ENCODE results near the gene MRGPRE.

DNA sequence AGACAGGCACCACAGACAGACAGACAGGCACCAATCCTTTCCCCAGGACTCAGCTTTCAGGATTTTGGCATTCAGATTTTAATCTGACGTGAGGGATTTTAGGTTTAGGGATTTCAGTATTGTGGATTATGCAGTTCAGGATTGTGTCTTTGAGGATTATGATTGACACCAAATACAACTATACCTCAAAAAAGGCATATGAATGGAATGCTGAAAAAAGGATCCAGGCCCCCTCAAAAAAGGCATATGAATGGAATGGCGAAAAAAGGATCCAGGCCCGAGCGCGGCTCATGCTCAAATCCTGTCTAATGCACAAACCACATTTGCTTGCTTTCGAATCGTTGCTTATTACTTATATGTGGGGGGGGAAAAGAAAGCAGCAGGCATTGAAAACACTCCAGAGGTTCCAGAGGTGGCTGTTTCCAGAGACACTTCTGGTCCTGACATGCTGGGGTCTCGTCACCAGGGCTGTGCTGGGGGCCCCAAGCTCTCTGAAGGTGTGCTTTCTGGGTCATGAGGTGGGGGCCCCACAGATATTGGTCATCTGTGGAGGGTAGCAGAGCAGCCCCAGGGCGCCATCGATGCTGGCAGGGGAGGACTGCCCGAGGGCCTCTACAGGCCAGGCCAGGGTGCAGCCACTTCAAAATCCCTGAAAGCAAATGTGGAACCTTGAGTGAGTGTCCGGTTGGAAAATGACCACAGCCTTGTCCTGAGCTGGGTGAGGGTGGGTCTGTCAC, 50.3 kb downstream of the MRGPRE start:
- TF ChIP-seq, protein P1, sequence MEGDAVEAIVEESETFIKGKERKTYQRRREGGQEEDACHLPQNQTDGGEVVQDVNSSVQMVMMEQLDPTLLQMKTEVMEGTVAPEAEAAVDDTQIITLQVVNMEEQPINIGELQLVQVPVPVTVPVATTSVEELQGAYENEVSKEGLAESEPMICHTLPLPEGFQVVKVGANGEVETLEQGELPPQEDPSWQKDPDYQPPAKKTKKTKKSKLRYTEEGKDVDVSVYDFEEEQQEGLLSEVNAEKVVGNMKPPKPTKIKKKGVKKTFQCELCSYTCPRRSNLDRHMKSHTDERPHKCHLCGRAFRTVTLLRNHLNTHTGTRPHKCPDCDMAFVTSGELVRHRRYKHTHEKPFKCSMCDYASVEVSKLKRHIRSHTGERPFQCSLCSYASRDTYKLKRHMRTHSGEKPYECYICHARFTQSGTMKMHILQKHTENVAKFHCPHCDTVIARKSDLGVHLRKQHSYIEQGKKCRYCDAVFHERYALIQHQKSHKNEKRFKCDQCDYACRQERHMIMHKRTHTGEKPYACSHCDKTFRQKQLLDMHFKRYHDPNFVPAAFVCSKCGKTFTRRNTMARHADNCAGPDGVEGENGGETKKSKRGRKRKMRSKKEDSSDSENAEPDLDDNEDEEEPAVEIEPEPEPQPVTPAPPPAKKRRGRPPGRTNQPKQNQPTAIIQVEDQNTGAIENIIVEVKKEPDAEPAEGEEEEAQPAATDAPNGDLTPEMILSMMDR (IDR thresholded peaks at IDR 0.05): no peak
- TF ChIP-seq ZFX (IDR thresholded peaks at IDR 0.05; ENCODE audit: borderline replicate concordance): no peak

Measured in 22Rv1 (cell line).